Measurements from ENCODE around the gene RXRB. TPM values are rescaled to one million over a fixed set of nuclear protein-coding genes. Genes with fewer than 3 reads are reported as not detected.

RXRB gene
- total RNA-seq, 2 experiments from 2014 or later: 42.9 to 45.0 TPM

DNA sequence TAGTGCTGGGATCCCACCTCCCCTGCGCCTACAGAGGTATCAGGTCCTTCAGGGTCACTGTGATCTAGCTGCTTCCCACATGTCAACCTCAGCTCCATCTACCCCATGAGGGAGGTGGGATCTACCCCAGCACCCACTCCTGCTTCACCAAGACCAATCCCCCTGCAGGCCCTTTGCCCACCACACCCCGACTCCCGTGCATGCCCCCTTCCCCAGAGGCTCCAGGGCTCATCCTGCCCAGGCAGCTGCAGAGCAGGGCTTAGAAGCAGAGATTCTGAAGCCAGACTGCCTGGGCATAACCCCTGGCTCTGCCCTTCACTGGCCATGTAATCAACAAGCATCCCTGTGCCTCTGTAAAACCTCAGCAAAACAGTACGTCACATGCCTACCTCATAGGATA is 25.7 kb downstream of the RXRB start:
- ChIA-PET CTCF (no interaction called here), POLR2A (no interaction called here)
- H3K9me3 Mint-ChIP-seq: no peaks in the 10 kb centered on the region
- DNase-seq (no peak), ATAC-seq (ENCODE audit: poor library complexity) (no peak)
- no peaks in the 10 kb centered on the region for H3K36me3 Mint-ChIP-seq (ENCODE audit: low read depth)
- Histone ChIP-seq H3K36me3 (ENCODE audit: insufficient read depth, low read length) (no peaks in the 10 kb centered on the region), H3K9me3 (ENCODE audit: control insufficient read depth in 1 of 2, insufficient read depth in 1 of 2, low read length in 2 of 2) (no peaks in the 10 kb centered on the region), H3K27me3 (ENCODE audit: control insufficient read depth in 1 of 2, insufficient read depth in 2 of 2, low read length in 2 of 2) (peaks cover 0 to 3% of the 10 kb centered on the region in 2 experiments), H3K4me3 (ENCODE audit: low read length) (no peak overlapping the region), H3K4me1 (ENCODE audit: insufficient read depth, low read length) (no peaks in the 10 kb centered on the region), H3K27ac (ENCODE audit: low read depth in 1 of 2, low read length in 2 of 2) (no peak overlapping the region)
- no peaks in the 10 kb centered on the region for H3K4me1 Mint-ChIP-seq (ENCODE audit: low read depth)
- intact Hi-C loops (cut with DNase I, micrococcal nuclease): no loop called here
- no peak overlapping the region for H3K4me3 Mint-ChIP-seq
- TF ChIP-seq CTCF (IDR thresholded peaks at IDR 0.05): no peak
- peaks cover 11% of the 10 kb centered on the region for H3K27me3 Mint-ChIP-seq
- no peak overlapping the region for H3K27ac Mint-ChIP-seq

GRCh38 chr6:33173535-33174180 is 26.8 kb downstream of the RXRB start:
- ATAC-seq (ENCODE audit: poor library complexity) (no peak), DNase-seq (no peak)
- no peaks in the 10 kb centered on the region for H3K4me1 ChIP-seq (ENCODE audit: insufficient read depth, low read length)
- peaks cover 11% of the 10 kb centered on the region for H3K27me3 Mint-ChIP-seq
- H3K4me3 ChIP-seq (ENCODE audit: low read length): no peak overlapping the region
- H3K36me3 ChIP-seq (ENCODE audit: insufficient read depth, low read length): no peaks in the 10 kb centered on the region
- TF ChIP-seq CTCF (IDR thresholded peaks at IDR 0.05): no peak
- H3K27ac Mint-ChIP-seq: no peak overlapping the region
- ChIA-PET CTCF (no interaction called here), POLR2A (no interaction called here)
- intact Hi-C loops (cut with DNase I, micrococcal nuclease): no loop called here
- no peaks in the 10 kb centered on the region for H3K9me3 Mint-ChIP-seq
- H3K27ac ChIP-seq (ENCODE audit: low read depth in 1 of 2, low read length in 2 of 2): no peak overlapping the region
- H3K9me3 ChIP-seq (ENCODE audit: control insufficient read depth in 1 of 2, insufficient read depth in 1 of 2, low read length in 2 of 2): no peaks in the 10 kb centered on the region
- H3K27me3 ChIP-seq (ENCODE audit: control insufficient read depth in 1 of 2, insufficient read depth in 2 of 2, low read length in 2 of 2): peaks cover 0 to 3% of the 10 kb centered on the region in 2 experiments
- no peak overlapping the region for H3K4me3 Mint-ChIP-seq
- H3K36me3 Mint-ChIP-seq (ENCODE audit: low read depth): no peaks in the 10 kb centered on the region
- H3K4me1 Mint-ChIP-seq (ENCODE audit: low read depth): no peaks in the 10 kb centered on the region

GRCh38 chr6:33172688-33173534 is 27.6 kb downstream of the RXRB start:
- no peaks in the 10 kb centered on the region for H3K9me3 Mint-ChIP-seq
- no peak overlapping the region for H3K27ac Mint-ChIP-seq
- POLR2A ChIA-PET: interaction anchor here (1.1 kb wide), 1 partner anchor 201 kb away, joined by 3 read pairs; no protein-coding TSS in a partner anchor
- intact Hi-C loops (cut with DNase I, micrococcal nuclease): no loop called here
- peaks cover 11% of the 10 kb centered on the region for H3K27me3 Mint-ChIP-seq
- TF ChIP-seq CTCF (IDR thresholded peaks at IDR 0.05): peak; percentile 20
- no peak overlapping the region for H3K4me3 Mint-ChIP-seq
- Histone ChIP-seq H3K27ac (ENCODE audit: low read depth in 1 of 2, low read length in 2 of 2) (no peak overlapping the region), H3K4me1 (ENCODE audit: insufficient read depth, low read length) (no peaks in the 10 kb centered on the region), H3K36me3 (ENCODE audit: insufficient read depth, low read length) (no peaks in the 10 kb centered on the region), H3K9me3 (ENCODE audit: control insufficient read depth in 1 of 2, insufficient read depth in 1 of 2, low read length in 2 of 2) (no peaks in the 10 kb centered on the region), H3K4me3 (ENCODE audit: low read length) (no peak overlapping the region), H3K27me3 (ENCODE audit: control insufficient read depth in 1 of 2, insufficient read depth in 2 of 2, low read length in 2 of 2) (peaks cover 0 to 3% of the 10 kb centered on the region in 2 experiments)
- no peaks in the 10 kb centered on the region for H3K4me1 Mint-ChIP-seq (ENCODE audit: low read depth)
- H3K36me3 Mint-ChIP-seq (ENCODE audit: low read depth): no peaks in the 10 kb centered on the region
- DNase-seq (peak in 2 of 14 experiments; percentile 13 to 38), ATAC-seq (ENCODE audit: poor library complexity) (no peak)
- CTCF ChIA-PET: no interaction called here
